ENCODE results near the gene CEP43.

- TF ChIP-seq SIN3A (IDR thresholded peaks at IDR 0.05; ENCODE audit: borderline replicate concordance, insufficient read depth, low read depth, low read length): peak; percentile 94
- no peak for TF ChIP-seq CTCF (IDR thresholded peaks at IDR 0.05)
- peak; percentile 85 for TF ChIP-seq POLR2AphosphoS5 (IDR thresholded peaks at IDR 0.05; ENCODE audit: low read depth, low read length)
- no peak for TF ChIP-seq TCF7L2 (IDR thresholded peaks at IDR 0.05; ENCODE audit: low read depth, low read length)
- no peak for TF ChIP-seq REST (IDR thresholded peaks at IDR 0.05; ENCODE audit: insufficient read depth in 1 of 2, low read depth in 2 of 2, low read length in 1 of 2)
These were observed at the start of gene CEP43 for GRCh38 chr6:166999145-166999883.
